H1 (cell line): ENCODE results near the gene CATSPERD. TPM values are rescaled to one million over a fixed set of nuclear protein-coding genes. Genes with fewer than 3 reads are reported as not detected.

Experiments
- HDAC2 ChIP-seq, 2 experiments: fragments of 300-600 bp in 1 of 2; sonication (generic) in 1 of 2; IDR thresholded peaks; 2 replicates each; pipeline ENCODE4 v1.6.1; 2011 to 2012; ENCODE audit warnings: low read depth in 2 of 2, low read length in 2 of 2, mild to moderate bottlenecking in 2 of 2, moderate library complexity in 2 of 2, borderline replicate concordance in 1 of 2, inconsistent platforms in 1 of 2
- polyA plus RNA-seq, 7 experiments: library from polyadenylated mRNA; depleted of rRNA in 3 of 7; stranded (reverse) in 5 of 7; unstranded in 2 of 7; fragments of >200 nt in 5 of 7; fragments of 200-250 nt in 2 of 7; gene quantifications; 1 replicate in 5 of 7; 2 replicates in 1 of 7; 4 replicates in 1 of 7; pipeline versions ENCODE4 v1.2.1 to v1.2.3, GENCODE V29; 2011 to 2013; ENCODE audit warnings: missing spikeins in 2 of 7, mixed read lengths in 2 of 7
- total RNA-seq: library from RNA; stranded (reverse); fragmentation: NEBNext Ultra II Directional; extraction: Animal tissue kit (Norgen Biotek cat#: 25700); gene quantifications from 2 replicates; pipeline ENCODE4 v1.2.1, GENCODE V29; 2021

Gene CATSPERD
- total and polyA plus RNA-seq, 2 of the 8 experiments (the other 6 are each of a cell fraction or from before 2014, with no cell fraction given): 0.12 TPM; not detected in 1

DNA sequence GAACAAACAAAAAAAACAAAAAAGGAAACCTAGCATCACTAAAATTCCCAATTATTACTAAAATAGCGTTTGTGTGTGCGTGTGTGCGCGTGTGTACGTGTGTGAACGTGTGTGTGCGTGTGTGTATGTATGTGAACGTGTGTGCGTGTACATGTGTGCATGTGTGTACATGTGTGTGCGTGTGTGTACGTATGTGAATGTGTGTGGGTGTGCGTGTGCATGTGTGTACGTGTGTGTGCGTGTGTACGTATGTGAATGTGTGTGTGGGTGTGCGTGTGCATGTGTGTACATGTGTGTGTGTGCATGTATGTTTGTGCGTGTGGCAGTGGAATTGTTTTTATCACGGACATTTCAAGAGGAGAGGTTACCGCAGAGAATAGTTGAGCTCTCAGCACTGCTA lies 21.6 kb downstream of the CATSPERD start (continued):
- no peak for TF ChIP-seq HDAC2 (IDR thresholded peaks at IDR 0.05; ENCODE audit: borderline replicate concordance in 1 of 2, low read depth in 2 of 2, low read length in 2 of 2)
